Ishikawa (cell line): ENCODE measurements around the gene GIPC1.

Source experiments
- CREB1 ChIP-seq: IDR thresholded peaks from 2 replicates; pipeline ENCODE4 v1.6.1; 2012; ENCODE audit warnings: low read depth
- EGR1 ChIP-seq: IDR thresholded peaks from 2 replicates; pipeline ENCODE4 v1.6.1; 2012
- RAD21 ChIP-seq: IDR thresholded peaks from 2 replicates; pipeline ENCODE4 v1.6.1; 2012; ENCODE audit warnings: low read depth
- TAF1 ChIP-seq: IDR thresholded peaks from 2 replicates; pipeline ENCODE4 v1.6.1; 2012; ENCODE audit warnings: low read depth, mild to moderate bottlenecking
- TCF12 ChIP-seq: IDR thresholded peaks from 2 replicates; pipeline ENCODE4 v1.6.1; 2012; ENCODE audit warnings: low read depth

DNA sequence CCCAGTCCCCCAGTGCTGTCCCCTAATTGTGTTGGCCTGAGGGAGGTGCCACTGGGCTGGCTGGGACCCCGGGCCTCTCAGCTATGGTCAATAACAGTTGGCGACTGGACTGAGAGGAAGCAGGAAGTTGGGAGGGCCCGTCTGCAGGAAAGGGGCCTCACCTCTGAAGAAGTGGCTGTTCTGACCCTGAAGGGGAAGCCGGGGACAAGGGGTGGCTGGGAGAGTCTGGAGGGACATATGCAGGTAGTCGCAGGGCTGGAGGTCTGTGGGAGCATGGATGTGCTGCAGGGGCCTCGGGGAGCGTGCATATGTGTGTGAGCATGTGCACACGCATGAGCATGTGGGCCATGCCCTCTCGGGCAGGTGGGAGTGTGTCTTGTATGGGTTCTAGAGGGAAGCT is 56.9 kb downstream of the GIPC1 start:
- TF ChIP-seq TAF1, result no peak
- TF ChIP-seq CREB1, result no peak
- no peak for TF ChIP-seq RAD21
- TF ChIP-seq TCF12, result no peak
- no peak for TF ChIP-seq EGR1
